Endothelial cell (in vitro differentiated cells): Measurements from ENCODE around the gene GALNT14. TPM values are rescaled to one million over a fixed set of nuclear protein-coding genes. Genes with fewer than 3 reads are reported as not detected.
"Not testable (repeated sequence)": the region's sequence is repeated elsewhere in the genome, so short reads cannot be mapped to it uniquely, and the experiment has no call there.

Source experiments
- DNase-seq: peaks from one replicate; pipeline ENCODE4 v3.0.0; 2021; ENCODE audit warnings: low spot score
- H3K27ac Mint-ChIP-seq: one replicate; pipeline ENCODE4 v1.8.0; 2021; ENCODE audit warnings: mixed read lengths, inconsistent platforms; ENCODE audit not compliant: unreplicated experiment
- H3K27me3 Mint-ChIP-seq: one replicate; pipeline ENCODE4 v1.8.0; 2021; ENCODE audit warnings: mild to moderate bottlenecking, moderate library complexity, mixed read lengths, inconsistent platforms; ENCODE audit not compliant: unreplicated experiment
- H3K36me3 Mint-ChIP-seq: one replicate; pipeline ENCODE4 v1.8.0; 2021; ENCODE audit warnings: mild to moderate bottlenecking, low read depth, mixed read lengths, inconsistent platforms; ENCODE audit not compliant: unreplicated experiment
- H3K4me1 Mint-ChIP-seq: one replicate; pipeline ENCODE4 v1.8.0; 2021; ENCODE audit warnings: mild to moderate bottlenecking, mixed read lengths, inconsistent platforms; ENCODE audit not compliant: unreplicated experiment
- H3K4me3 Mint-ChIP-seq: one replicate; pipeline ENCODE4 v1.8.0; 2021; ENCODE audit warnings: mild to moderate bottlenecking, mixed read lengths, inconsistent platforms; ENCODE audit not compliant: unreplicated experiment
- H3K9me3 Mint-ChIP-seq: one replicate; pipeline ENCODE4 v1.8.0; 2021; ENCODE audit warnings: mixed read lengths, inconsistent platforms; ENCODE audit not compliant: unreplicated experiment
- CTCF ChIP-seq: fragments of 200-600 bp; sonication (generic); IDR thresholded peaks from one replicate; pipeline ENCODE4 v1.5.0; 2021; ENCODE audit warnings: antibody characterized with exemption; ENCODE audit not compliant: unreplicated experiment
- total RNA-seq: library from RNA; stranded (reverse); fragmentation: NEBNext Ultra II Directional; extraction: Animal tissue kit (Norgen Biotek cat#: 25700); gene quantifications from one replicate; pipeline ENCODE4 v1.2.1, GENCODE V29; 2021; ENCODE audit not compliant: unreplicated experiment

GALNT14 gene
- total RNA-seq, 1 donor from 2014 or later, result 16.8 TPM

GRCh38 chr2:30914456-30914855 lies 223.8 kb downstream of the GALNT14 start:
- TF ChIP-seq CTCF, result no peak
- H3K9me3 Mint-ChIP-seq, result no peaks in the 10 kb centered on the region
- H3K36me3 Mint-ChIP-seq, result no peaks in the 10 kb centered on the region
- H3K27ac Mint-ChIP-seq, result no peak overlapping the region
- no peak for DNase-seq
- H3K4me3 Mint-ChIP-seq, result no peak overlapping the region
- H3K4me1 Mint-ChIP-seq, result no peaks in the 10 kb centered on the region
- peaks cover 3% of the 10 kb centered on the region for H3K27me3 Mint-ChIP-seq

DNA sequence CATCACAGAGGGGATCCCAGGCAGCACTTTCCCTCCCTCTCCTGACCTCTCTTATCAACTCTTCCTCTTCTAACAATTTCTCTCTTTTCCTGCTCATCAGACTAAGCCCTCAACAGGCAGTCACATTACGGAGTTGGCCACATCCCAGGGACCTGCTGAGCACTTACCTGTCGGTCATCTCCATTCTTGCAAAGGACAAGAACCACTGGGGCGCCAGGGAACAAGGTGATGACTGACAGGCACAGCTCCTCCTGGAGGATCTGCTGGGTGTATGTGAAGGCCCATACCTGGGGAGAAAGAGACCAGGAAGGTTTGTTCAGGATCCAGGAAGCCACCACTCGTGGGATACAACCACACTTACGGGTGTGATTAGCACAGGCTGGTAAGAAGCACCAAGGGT lies 226.2 kb downstream of the GALNT14 start:
- Mint-ChIP-seq H3K36me3 (no peaks in the 10 kb centered on the region), H3K9me3 (no peaks in the 10 kb centered on the region), H3K27me3 (peaks cover 2% of the 10 kb centered on the region), H3K4me1 (no peaks in the 10 kb centered on the region), H3K27ac (no peak overlapping the region), H3K4me3 (no peak overlapping the region)
- TF ChIP-seq CTCF, result no peak
- no peak for DNase-seq

DNA sequence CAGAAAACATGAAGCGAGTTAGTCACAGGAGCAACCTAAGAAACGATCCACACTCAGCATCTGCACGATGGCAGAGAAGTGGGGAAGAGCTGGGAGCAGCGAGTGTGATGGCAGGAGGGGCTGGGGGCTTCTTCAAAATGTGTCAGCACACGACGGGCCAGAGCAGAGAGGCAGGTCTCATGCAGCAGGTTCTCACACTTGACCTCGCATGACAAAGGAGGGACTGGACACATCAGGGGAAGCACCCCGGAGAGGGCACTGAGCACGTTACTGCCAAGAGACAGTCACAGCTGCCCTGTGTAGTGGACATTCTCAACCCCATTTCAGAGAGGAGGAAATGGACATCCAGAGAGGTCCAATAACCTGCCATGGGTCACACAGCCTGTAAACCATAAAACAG lies 226.9 kb downstream of the GALNT14 start:
- DNase-seq, result no peak
- no peak for TF ChIP-seq CTCF
- no peaks in the 10 kb centered on the region for H3K36me3 Mint-ChIP-seq
- peaks cover under 1% of the 10 kb centered on the region for H3K27me3 Mint-ChIP-seq
- H3K4me1 Mint-ChIP-seq, result no peaks in the 10 kb centered on the region
- no peak overlapping the region for H3K4me3 Mint-ChIP-seq
- no peaks in the 10 kb centered on the region for H3K9me3 Mint-ChIP-seq
- no peak overlapping the region for H3K27ac Mint-ChIP-seq

- Mint-ChIP-seq H3K4me1 (no peaks in the 10 kb centered on the region), H3K9me3 (no peaks in the 10 kb centered on the region), H3K27ac (no peak overlapping the region), H3K4me3 (no peak overlapping the region), H3K27me3 (no peaks in the 10 kb centered on the region), H3K36me3 (no peaks in the 10 kb centered on the region)
- no peak for TF ChIP-seq CTCF
- DNase-seq, result no peak
Measured at GRCh38 chr2:30910686-30911085, 227.6 kb downstream of the GALNT14 start.

- H3K9me3 Mint-ChIP-seq, H3K4me1 Mint-ChIP-seq, H3K27me3 Mint-ChIP-seq, H3K27ac Mint-ChIP-seq, H3K36me3 Mint-ChIP-seq, DNase-seq, H3K4me3 Mint-ChIP-seq: not testable (repeated sequence)
Measured at GRCh38 chr2:30904437-30904836, 233.8 kb downstream of the GALNT14 start.

DNA sequence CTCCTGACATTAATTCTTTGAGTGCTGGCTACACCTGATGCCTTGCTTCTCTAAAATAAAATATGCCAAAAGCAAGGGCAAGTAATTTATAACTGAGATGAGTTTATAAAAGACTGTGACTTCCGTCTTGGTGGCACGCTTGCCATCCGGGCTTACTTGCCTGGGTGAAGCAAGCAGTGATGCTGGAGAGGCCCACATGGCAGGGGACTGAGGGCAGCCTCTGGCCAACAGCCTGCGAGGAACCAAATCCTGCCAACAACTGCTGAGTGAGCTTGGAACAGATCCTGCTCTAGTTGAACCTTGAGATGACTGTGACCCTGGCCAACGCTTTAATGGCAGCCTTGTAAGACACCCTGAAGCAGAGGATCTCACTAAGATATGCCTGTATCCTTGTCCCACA lies 234.9 kb downstream of the GALNT14 start:
- Mint-ChIP-seq H3K36me3 (peaks cover 5% of the 10 kb centered on the region), H3K9me3 (no peaks in the 10 kb centered on the region), H3K4me3 (no peak overlapping the region), H3K27me3 (peaks cover 2% of the 10 kb centered on the region), H3K27ac (no peak overlapping the region), H3K4me1 (no peaks in the 10 kb centered on the region)
- no peak for TF ChIP-seq CTCF
- no peak for DNase-seq
